ENCODE results near the gene P3H4.

P3H4 gene

GRCh38 chr17:41762841-41763240 lies 48.9 kb downstream of the P3H4 start:
- no peaks in the 10 kb centered on the region for H3K9me3 ChIP-seq (ENCODE audit: control insufficient read depth in 5 of 5, low read length in 5 of 5)
- no peak overlapping the region for H3K4me3 ChIP-seq (ENCODE audit: low read depth in 1 of 5, low read length in 5 of 5)
- H3K27ac ChIP-seq (ENCODE audit: low read depth, low read length) = no peak overlapping the region
- no peaks in the 10 kb centered on the region for H3K27me3 ChIP-seq (ENCODE audit: control insufficient read depth in 5 of 5, insufficient read depth in 4 of 5, low read length in 5 of 5)
- no peak overlapping the region for H3K9ac ChIP-seq (ENCODE audit: low read length in 5 of 5)
- H3K4me1 ChIP-seq (ENCODE audit: control insufficient read depth in 5 of 5, insufficient read depth in 5 of 5, low read length in 5 of 5) = no peaks in the 10 kb centered on the region
- H3K36me3 ChIP-seq (ENCODE audit: control insufficient read depth in 5 of 5, insufficient read depth in 5 of 5, low read length in 5 of 5) = peaks cover 4 to 87% (median 77%) of the 10 kb centered on the region in 5 donors

- Histone ChIP-seq H3K4me3 (ENCODE audit: low read depth in 1 of 5, low read length in 5 of 5) (no peak overlapping the region), H3K4me1 (ENCODE audit: control insufficient read depth in 5 of 5, insufficient read depth in 5 of 5, low read length in 5 of 5) (no peaks in the 10 kb centered on the region), H3K27me3 (ENCODE audit: control insufficient read depth in 5 of 5, insufficient read depth in 4 of 5, low read length in 5 of 5) (no peaks in the 10 kb centered on the region), H3K36me3 (ENCODE audit: control insufficient read depth in 5 of 5, insufficient read depth in 5 of 5, low read length in 5 of 5) (peaks cover 4 to 87% (median 77%) of the 10 kb centered on the region in 5 donors), H3K27ac (ENCODE audit: low read depth, low read length) (no peak overlapping the region), H3K9me3 (ENCODE audit: control insufficient read depth in 5 of 5, low read length in 5 of 5) (no peaks in the 10 kb centered on the region), H3K9ac (ENCODE audit: low read length in 5 of 5) (no peak overlapping the region)
These were observed 49.4 kb downstream of the P3H4 start for GRCh38 chr17:41762391-41762790.

GRCh38 chr17:41760878-41761277 lies 50.9 kb downstream of the P3H4 start:
- Histone ChIP-seq H3K27me3 (ENCODE audit: control insufficient read depth in 5 of 5, insufficient read depth in 4 of 5, low read length in 5 of 5) (no peaks in the 10 kb centered on the region), H3K9ac (ENCODE audit: low read length in 5 of 5) (no peak overlapping the region), H3K9me3 (ENCODE audit: control insufficient read depth in 5 of 5, low read length in 5 of 5) (no peaks in the 10 kb centered on the region), H3K36me3 (ENCODE audit: control insufficient read depth in 5 of 5, insufficient read depth in 5 of 5, low read length in 5 of 5) (peaks cover 2 to 91% (median 75%) of the 10 kb centered on the region in 5 donors), H3K27ac (ENCODE audit: low read depth, low read length) (no peak overlapping the region), H3K4me1 (ENCODE audit: control insufficient read depth in 5 of 5, insufficient read depth in 5 of 5, low read length in 5 of 5) (no peaks in the 10 kb centered on the region), H3K4me3 (ENCODE audit: low read depth in 1 of 5, low read length in 5 of 5) (no peak overlapping the region)

- Histone ChIP-seq H3K36me3 (ENCODE audit: control insufficient read depth in 5 of 5, insufficient read depth in 5 of 5, low read length in 5 of 5) (peaks cover 0 to 92% (median 70%) of the 10 kb centered on the region in 5 donors), H3K9ac (ENCODE audit: low read length in 5 of 5) (no peak overlapping the region), H3K27me3 (ENCODE audit: control insufficient read depth in 5 of 5, insufficient read depth in 4 of 5, low read length in 5 of 5) (no peaks in the 10 kb centered on the region), H3K4me3 (ENCODE audit: low read depth in 1 of 5, low read length in 5 of 5) (no peak overlapping the region), H3K27ac (ENCODE audit: low read depth, low read length) (no peak overlapping the region), H3K9me3 (ENCODE audit: control insufficient read depth in 5 of 5, low read length in 5 of 5) (no peaks in the 10 kb centered on the region), H3K4me1 (ENCODE audit: control insufficient read depth in 5 of 5, insufficient read depth in 5 of 5, low read length in 5 of 5) (no peaks in the 10 kb centered on the region)
These were observed 53.1 kb downstream of the P3H4 start for GRCh38 chr17:41758601-41759000.

- no peak overlapping the region for H3K27ac ChIP-seq (ENCODE audit: low read depth, low read length)
- no peaks in the 10 kb centered on the region for H3K4me1 ChIP-seq (ENCODE audit: control insufficient read depth in 5 of 5, insufficient read depth in 5 of 5, low read length in 5 of 5)
- peaks cover 0 to 55% (median 36%) of the 10 kb centered on the region in 5 donors for H3K36me3 ChIP-seq (ENCODE audit: control insufficient read depth in 5 of 5, insufficient read depth in 5 of 5, low read length in 5 of 5)
- H3K4me3 ChIP-seq (ENCODE audit: low read depth in 1 of 5, low read length in 5 of 5) = no peak overlapping the region
- no peaks in the 10 kb centered on the region for H3K9me3 ChIP-seq (ENCODE audit: control insufficient read depth in 5 of 5, low read length in 5 of 5)
- no peak overlapping the region for H3K9ac ChIP-seq (ENCODE audit: low read length in 5 of 5)
- no peaks in the 10 kb centered on the region for H3K27me3 ChIP-seq (ENCODE audit: control insufficient read depth in 5 of 5, insufficient read depth in 4 of 5, low read length in 5 of 5)
These were observed 57.7 kb downstream of the P3H4 start for GRCh38 chr17:41754066-41754465.

Data from subcutaneous abdominal adipose tissue (tissue), 5 donors.